Kidney (tissue), 14 donors: ENCODE measurements around the gene OR2Y1. TPM values are rescaled to one million over a fixed set of nuclear protein-coding genes. Genes with fewer than 3 reads are reported as not detected.

ENCODE experiments used
- DNase-seq, 5 donors: peaks; one replicate each; pipeline ENCODE4 v3.0.0-alpha.2; 2013 to 2020
- FAIRE-seq: peaks from 2 replicates; lab custom pipeline; 2012; peaks lifted over from hg19 to GRCh38; lab: Jason Lieb, UNC
- H3K27ac ChIP-seq, 2 donors: one replicate each; pipeline ENCODE4 v1.7.0; 2013; ENCODE audit warnings: low read depth in 2 of 2, low read length in 2 of 2, inconsistent platforms in 1 of 2
- H3K27me3 ChIP-seq: one replicate; pipeline ENCODE4 v1.7.1; 2013; ENCODE audit warnings: low read length, inconsistent platforms; ENCODE audit not compliant: control insufficient read depth, insufficient read depth
- H3K36me3 ChIP-seq, 3 donors: one replicate each; pipeline versions ENCODE4 v1.7.0 to v1.7.1; 2013; ENCODE audit warnings: low read length in 3 of 3, control low read depth in 1 of 3, inconsistent platforms in 1 of 3; ENCODE audit not compliant: insufficient read depth in 3 of 3, control insufficient read depth in 2 of 3
- H3K4me1 ChIP-seq, 3 donors: one replicate each; pipeline versions ENCODE4 v1.7.0 to v1.7.1; 2013; ENCODE audit warnings: low read length in 3 of 3, inconsistent platforms in 1 of 3, low read depth in 1 of 3; ENCODE audit not compliant: control insufficient read depth in 2 of 3, insufficient read depth in 2 of 3
- H3K4me3 ChIP-seq, 3 donors: one replicate each; pipeline versions ENCODE4 v1.7.0 to v1.8.1; 2013; ENCODE audit warnings: low read length in 3 of 3, control low read depth in 1 of 3, inconsistent platforms in 1 of 3
- H3K9ac ChIP-seq, 3 donors: one replicate each; pipeline versions ENCODE4 v1.7.0 to v1.7.1; 2013; ENCODE audit warnings: low read length in 3 of 3, control low read depth in 1 of 3, inconsistent platforms in 1 of 3
- H3K9me3 ChIP-seq, 3 donors: one replicate each; pipeline versions ENCODE4 v1.7.0 to v1.7.1; 2013; ENCODE audit warnings: low read length in 3 of 3, control low read depth in 1 of 3, inconsistent platforms in 1 of 3; ENCODE audit not compliant: control insufficient read depth in 2 of 3, insufficient read depth in 1 of 3
- CTCF ChIP-seq: IDR thresholded peaks from 3 replicates; pipeline ENCODE4 v1.5.1; 2012; ENCODE audit warnings: mild to moderate bottlenecking, moderate library complexity, borderline replicate concordance; ENCODE audit not compliant: insufficient read depth; ENCODE audit errors: extremely low read depth
- intact Hi-C: fragments of 100-400 bp; cut with DNase I; formaldehyde crosslinking; loops from one replicate; pipeline ENCODE4 v1.11.1; 2022
- polyA plus RNA-seq: library from polyadenylated mRNA; stranded (reverse); fragments of 350-450 nt; fragmentation: Illumina TruSeq; extraction: RNeasy Lipid Tissue Mini Kit (QIAGEN cat#74804); gene quantifications from one replicate; pipeline ENCODE4 v1.2.3, GENCODE V29; 2014; ENCODE audit warnings: low read depth, low replicate concordance; ENCODE audit not compliant: insufficient read depth
- total RNA-seq: library from RNA; stranded (reverse); fragmentation: NEBNext Ultra II Directional; extraction: Animal tissue kit (Norgen Biotek cat#: 25700); gene quantifications from one replicate; pipeline ENCODE4 v1.2.1, GENCODE V29; 2021
- donor health status: control.
- donor health status: control.
- donor health status: control.
- donor health status: control.
- donor health status: control.
- donor health status: DM: yes; HTN: yes; CAD: no.
- donor health status: Normal renal cell carcinoma (clear cell type).

Gene OR2Y1
- total and polyA plus RNA-seq, 2 donors from 2014 or later, result not detected

GRCh38 chr5:180719781-180720180 lies 20.1 kb downstream of the OR2Y1 start:
- TF ChIP-seq CTCF, result no peak
- DNase-seq, result no peak
- intact Hi-C loops, result no loop called here
- Histone ChIP-seq H3K27ac (no peak overlapping the region), H3K27me3 (no peaks in the 10 kb centered on the region), H3K4me3 (no peak overlapping the region), H3K4me1 (no peaks in the 10 kb centered on the region), H3K9ac (no peak overlapping the region), H3K36me3 (no peaks in the 10 kb centered on the region), H3K9me3 (no peaks in the 10 kb centered on the region)
- FAIRE-seq, result peak; percentile 97

- H3K9me3 ChIP-seq, result no peaks in the 10 kb centered on the region
- no peak overlapping the region for H3K9ac ChIP-seq
- no peaks in the 10 kb centered on the region for H3K36me3 ChIP-seq
- DNase-seq (peak in 3 of 5 donors; percentile 40 to 79 (median 74)), FAIRE-seq (peak; percentile 23)
- intact Hi-C loops, result no loop called here
- peak; percentile 30 for TF ChIP-seq CTCF
- H3K4me1 ChIP-seq, result no peaks in the 10 kb centered on the region
- H3K4me3 ChIP-seq, result no peak overlapping the region
- H3K27me3 ChIP-seq, result no peaks in the 10 kb centered on the region
- no peak overlapping the region for H3K27ac ChIP-seq
Measured at GRCh38 chr5:180718810-180719453, 20.9 kb downstream of the OR2Y1 start.

- TF ChIP-seq CTCF, result no peak
- Histone ChIP-seq H3K27ac (no peak overlapping the region), H3K36me3 (no peaks in the 10 kb centered on the region), H3K9me3 (no peaks in the 10 kb centered on the region), H3K27me3 (no peaks in the 10 kb centered on the region), H3K4me3 (no peak overlapping the region), H3K4me1 (no peaks in the 10 kb centered on the region), H3K9ac (no peak overlapping the region)
- DNase-seq, result no peak
- FAIRE-seq, result no peak
- intact Hi-C loops, result no loop called here
Measured at GRCh38 chr5:180717989-180718388, 21.9 kb downstream of the OR2Y1 start.

- no peak for DNase-seq
- H3K27me3 ChIP-seq, result no peaks in the 10 kb centered on the region
- no peak overlapping the region for H3K27ac ChIP-seq
- no peak for TF ChIP-seq CTCF
- peaks cover 0 to 2% (median 0%) of the 10 kb centered on the region in 3 donors for H3K9me3 ChIP-seq
- no peak overlapping the region for H3K9ac ChIP-seq
- no peaks in the 10 kb centered on the region for H3K4me1 ChIP-seq
- no peak for FAIRE-seq
- intact Hi-C loops, result no loop called here
- no peak overlapping the region for H3K4me3 ChIP-seq
- no peaks in the 10 kb centered on the region for H3K36me3 ChIP-seq
Measured at GRCh38 chr5:180704362-180704761, 35.5 kb downstream of the OR2Y1 start.
